Osteoblast (primary cell): Measurements from ENCODE around the gene PRKCE. TPM values are rescaled to one million over a fixed set of nuclear protein-coding genes. Genes with fewer than 3 reads are reported as not detected.
A peak's percentile ranks its signal among the peaks of the same experiment; 100 is the strongest.

Experiments used
- DNase-seq: peaks from one replicate; pipeline ENCODE4 v3.0.0; 2011; ENCODE audit warnings: low spot score, mixed read lengths; ENCODE audit not compliant: insufficient read length; ENCODE audit errors: missing footprints
- H2AFZ ChIP-seq: 2 replicates; pipeline ENCODE4 v1.6.0; 2011; ENCODE audit warnings: mild to moderate bottlenecking, low read length
- H3K27ac ChIP-seq: 2 replicates; pipeline ENCODE4 v1.5.1; 2011; ENCODE audit warnings: mild to moderate bottlenecking, low read depth, low read length, moderate library complexity
- H3K27me3 ChIP-seq: 2 replicates; pipeline ENCODE4 v1.6.0; 2012; ENCODE audit warnings: mild to moderate bottlenecking, control low read depth, inconsistent platforms, low read length, moderate library complexity; ENCODE audit not compliant: insufficient read depth
- H3K36me3 ChIP-seq: 2 replicates; pipeline ENCODE4 v1.5.1; 2011; ENCODE audit warnings: mild to moderate bottlenecking, low read length, control low read depth, moderate library complexity; ENCODE audit not compliant: insufficient read depth
- H3K4me1 ChIP-seq: 2 replicates; pipeline ENCODE4 v1.5.1; 2011; ENCODE audit warnings: mild to moderate bottlenecking, low read length, control low read depth, moderate library complexity; ENCODE audit not compliant: insufficient read depth
- H3K4me2 ChIP-seq: 2 replicates; pipeline ENCODE4 v1.6.0; 2011; ENCODE audit warnings: mild to moderate bottlenecking, low read length; ENCODE audit not compliant: insufficient read depth
- H3K4me3 ChIP-seq: fragments of 200-600 bp; sonication (generic); 3 replicates; pipeline ENCODE4 v1.5.1; 2012; ENCODE audit warnings: mild to moderate bottlenecking, low read length, inconsistent platforms; ENCODE audit not compliant: insufficient read depth
- H3K79me2 ChIP-seq: 2 replicates; pipeline ENCODE4 v1.6.0; 2012; ENCODE audit warnings: mild to moderate bottlenecking, low read length, control low read depth, inconsistent platforms; ENCODE audit not compliant: insufficient read depth
- H3K9me3 ChIP-seq: 2 replicates; pipeline ENCODE4 v1.5.1; 2011; ENCODE audit warnings: low read depth, low read length, control low read depth
- H4K20me1 ChIP-seq: 2 replicates; pipeline ENCODE4 v1.6.0; 2012; ENCODE audit warnings: mild to moderate bottlenecking, low read length, control low read depth; ENCODE audit not compliant: insufficient read depth
- CTCF ChIP-seq: IDR thresholded peaks from 2 replicates; pipeline ENCODE4 v1.5.1; 2011; ENCODE audit warnings: mild to moderate bottlenecking, low read depth, low read length, moderate library complexity; ENCODE audit errors: extremely low read depth
- total RNA-seq: library from RNA; depleted of rRNA; stranded (reverse); fragments of >200 nt; gene quantifications from 2 replicates; pipeline ENCODE4 v1.2.3, GENCODE V29; 2012

The PRKCE gene
- total RNA-seq, 1 donor = 22.1 TPM

GRCh38 chr2:45653122-45653913 is 1.8 kb downstream of the PRKCE start:
- no peak for DNase-seq
- Histone ChIP-seq H3K4me1 (peaks cover 14% of the 10 kb centered on the region), H3K9me3 (no peaks in the 10 kb centered on the region), H3K27me3 (no peaks in the 10 kb centered on the region), H3K36me3 (no peaks in the 10 kb centered on the region), H4K20me1 (peaks cover 29% of the 10 kb centered on the region), H3K4me3 (peak overlapping the region; percentile 88), H2AFZ (no peak overlapping the region), H3K27ac (no peak overlapping the region), H3K79me2 (peaks cover 37% of the 10 kb centered on the region), H3K4me2 (peak overlapping the region; percentile 90)
- TF ChIP-seq CTCF = no peak

DNA sequence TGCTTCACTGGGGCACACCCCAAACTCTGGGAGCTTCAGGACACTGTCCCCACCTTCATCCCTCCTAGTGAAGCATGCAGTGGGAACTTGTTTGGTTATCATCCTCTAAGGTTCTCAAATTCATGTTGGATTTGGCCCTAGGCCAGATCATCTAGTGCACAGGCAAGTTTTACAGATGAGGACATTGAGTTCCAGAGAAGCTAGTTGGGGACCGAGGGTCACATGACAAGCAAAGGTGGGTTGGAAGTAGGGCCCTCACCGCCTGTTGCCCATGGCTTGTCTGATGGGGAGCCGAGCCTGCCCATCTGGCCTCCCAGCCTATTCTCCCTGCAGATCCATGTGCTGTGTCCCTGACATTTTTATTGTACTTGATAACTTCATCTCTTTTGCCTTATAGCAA is 2.8 kb downstream of the PRKCE start:
- Histone ChIP-seq H3K27ac (no peak overlapping the region), H3K9me3 (no peaks in the 10 kb centered on the region), H3K79me2 (peaks cover 40% of the 10 kb centered on the region), H3K27me3 (no peaks in the 10 kb centered on the region), H3K36me3 (no peaks in the 10 kb centered on the region), H3K4me1 (peaks cover 13% of the 10 kb centered on the region), H3K4me2 (no peak overlapping the region), H3K4me3 (no peak overlapping the region), H4K20me1 (peaks cover 31% of the 10 kb centered on the region), H2AFZ (no peak overlapping the region)
- no peak for DNase-seq
- no peak for TF ChIP-seq CTCF

GRCh38 chr2:45661828-45662227 is 10.4 kb downstream of the PRKCE start:
- no peak for DNase-seq
- no peak for TF ChIP-seq CTCF
- no peaks in the 10 kb centered on the region for H3K9me3 ChIP-seq
- H3K79me2 ChIP-seq = peaks cover 16% of the 10 kb centered on the region
- no peaks in the 10 kb centered on the region for H3K36me3 ChIP-seq
- no peak overlapping the region for H3K4me3 ChIP-seq
- no peaks in the 10 kb centered on the region for H3K4me1 ChIP-seq
- H2AFZ ChIP-seq = no peak overlapping the region
- H4K20me1 ChIP-seq = peaks cover 12% of the 10 kb centered on the region
- H3K4me2 ChIP-seq = no peak overlapping the region
- no peaks in the 10 kb centered on the region for H3K27me3 ChIP-seq
- H3K27ac ChIP-seq = no peak overlapping the region

DNA sequence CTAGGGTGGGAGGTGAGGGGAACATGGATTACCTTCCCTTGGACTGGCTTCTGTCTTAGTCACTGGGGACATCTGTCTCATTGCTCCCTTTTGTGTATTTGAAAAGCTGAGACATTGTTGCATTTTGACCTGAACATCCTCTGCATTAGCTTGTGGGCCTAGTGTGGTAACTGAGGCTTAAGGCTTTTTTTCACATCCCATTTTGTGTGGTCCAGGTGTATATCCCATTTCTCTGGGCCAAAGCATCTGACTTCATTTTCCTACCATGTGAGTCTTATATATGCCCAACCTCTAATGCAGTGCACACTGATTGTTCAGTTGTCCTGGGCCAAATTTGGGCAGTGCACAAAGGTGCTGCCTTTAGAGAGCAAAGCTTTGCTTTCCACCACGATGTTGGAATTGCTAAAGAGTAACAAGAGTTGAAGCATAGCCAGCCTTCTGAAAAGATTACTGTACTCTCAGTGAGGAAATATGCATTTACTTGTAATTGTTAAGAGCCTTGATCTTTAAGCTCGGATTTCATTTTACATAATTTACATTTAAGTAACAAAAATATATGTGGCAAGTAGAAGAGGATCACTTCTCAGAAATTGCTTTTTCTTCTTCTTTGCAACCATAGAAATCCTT is 13.3 kb downstream of the PRKCE start:
- DNase-seq = no peak
- peaks cover 3% of the 10 kb centered on the region for H3K79me2 ChIP-seq

More for the DNA sequence above, 13.3 kb downstream of the PRKCE start:
- Histone ChIP-seq H3K36me3 (no peaks in the 10 kb centered on the region), H3K4me3 (no peak overlapping the region), H3K4me2 (no peak overlapping the region), H3K27ac (no peak overlapping the region), H3K4me1 (peaks cover 13% of the 10 kb centered on the region), H3K27me3 (no peaks in the 10 kb centered on the region), H4K20me1 (no peaks in the 10 kb centered on the region), H2AFZ (no peak overlapping the region), H3K9me3 (no peaks in the 10 kb centered on the region)
- TF ChIP-seq CTCF = no peak
